Mesendoderm (in vitro differentiated cells): ENCODE data around the gene TIMP2.

ENCODE experiments used
- DNase-seq: peaks from one replicate; pipeline ENCODE4 v3.0.0; 2013
- H2AK5ac ChIP-seq: 2 replicates; pipeline ENCODE4 v1.6.1; 2013; ENCODE audit warnings: low read length, inconsistent platforms
- H2BK120ac ChIP-seq: 2 replicates; pipeline ENCODE4 v1.6.1; 2013; ENCODE audit warnings: low read depth, mild to moderate bottlenecking, low read length, moderate library complexity, mixed read lengths
- H2BK15ac ChIP-seq: replicated peaks from 2 replicates; pipeline ENCODE4 v1.6.1; 2013; ENCODE audit warnings: low read depth, mild to moderate bottlenecking, moderate library complexity
- H2BK5ac ChIP-seq: 2 replicates; pipeline ENCODE4 v1.6.1; 2013; ENCODE audit warnings: low read length, inconsistent platforms
- H3K18ac ChIP-seq: 2 replicates; pipeline ENCODE4 v1.6.1; 2013; ENCODE audit warnings: mild to moderate bottlenecking, low read length, mixed read lengths
- H3K23ac ChIP-seq: one replicate; pipeline ENCODE4 v1.6.1; 2013; ENCODE audit warnings: low read length
- H3K27ac ChIP-seq: 2 replicates; pipeline ENCODE4 v1.5.1; 2013; ENCODE audit warnings: low read depth, mild to moderate bottlenecking, inconsistent platforms, low read length, moderate library complexity
- H3K27me3 ChIP-seq: 2 replicates; pipeline ENCODE4 v1.6.1; 2013; ENCODE audit warnings: low read length, control low read depth, mild to moderate bottlenecking, inconsistent platforms; ENCODE audit not compliant: insufficient read depth, poor library complexity
- H3K36me3 ChIP-seq: 2 replicates; pipeline ENCODE4 v1.6.1; 2013; ENCODE audit warnings: low read length, inconsistent platforms; ENCODE audit not compliant: control insufficient read depth, insufficient read depth
- H3K4ac ChIP-seq: one replicate; pipeline ENCODE4 v1.6.1; 2013; ENCODE audit warnings: low read depth, mild to moderate bottlenecking, low read length, moderate library complexity
- H3K4me1 ChIP-seq: 2 replicates; pipeline ENCODE4 v1.6.1; 2013; ENCODE audit warnings: low read depth, low read length, inconsistent platforms; ENCODE audit not compliant: control insufficient read depth
- H3K4me2 ChIP-seq: 2 replicates; pipeline ENCODE4 v1.6.1; 2013; ENCODE audit warnings: low read length
- H3K4me3 ChIP-seq: 2 replicates; pipeline ENCODE4 v1.5.1; 2013; ENCODE audit warnings: mild to moderate bottlenecking, low read length
- H3K56ac ChIP-seq: one replicate; pipeline ENCODE4 v1.6.1; 2013; ENCODE audit warnings: low read length
- H3K79me1 ChIP-seq: 2 replicates; pipeline ENCODE4 v1.6.1; 2013; ENCODE audit warnings: low read length, inconsistent platforms
- H3K79me2 ChIP-seq: 2 replicates; pipeline ENCODE4 v1.6.1; 2013; ENCODE audit warnings: mild to moderate bottlenecking, low read length; ENCODE audit not compliant: control insufficient read depth, insufficient read depth
- H3K9ac ChIP-seq: 2 replicates; pipeline ENCODE4 v1.6.1; 2013; ENCODE audit warnings: low read length, inconsistent platforms
- H4K5ac ChIP-seq: one replicate; pipeline ENCODE4 v1.6.1; 2013; ENCODE audit warnings: low read length
- H4K8ac ChIP-seq: one replicate; pipeline ENCODE4 v1.6.1; 2013; ENCODE audit warnings: low read depth, mild to moderate bottlenecking, control low read depth, low read length, moderate library complexity
- WGBS: extraction: QIAGEN DNeasy Blood & Tissue Kit; methylation state at CpG from one replicate; pipeline ENCODE4 v1.1.7; 2013; ENCODE audit warnings: low lambda C conversion rate, missing lambda C conversion rate; ENCODE audit not compliant: insufficient coverage; ENCODE audit errors: extremely low coverage; 5-methylcytosine and 5-hydroxymethylcytosine counted together

The TIMP2 gene

DNA sequence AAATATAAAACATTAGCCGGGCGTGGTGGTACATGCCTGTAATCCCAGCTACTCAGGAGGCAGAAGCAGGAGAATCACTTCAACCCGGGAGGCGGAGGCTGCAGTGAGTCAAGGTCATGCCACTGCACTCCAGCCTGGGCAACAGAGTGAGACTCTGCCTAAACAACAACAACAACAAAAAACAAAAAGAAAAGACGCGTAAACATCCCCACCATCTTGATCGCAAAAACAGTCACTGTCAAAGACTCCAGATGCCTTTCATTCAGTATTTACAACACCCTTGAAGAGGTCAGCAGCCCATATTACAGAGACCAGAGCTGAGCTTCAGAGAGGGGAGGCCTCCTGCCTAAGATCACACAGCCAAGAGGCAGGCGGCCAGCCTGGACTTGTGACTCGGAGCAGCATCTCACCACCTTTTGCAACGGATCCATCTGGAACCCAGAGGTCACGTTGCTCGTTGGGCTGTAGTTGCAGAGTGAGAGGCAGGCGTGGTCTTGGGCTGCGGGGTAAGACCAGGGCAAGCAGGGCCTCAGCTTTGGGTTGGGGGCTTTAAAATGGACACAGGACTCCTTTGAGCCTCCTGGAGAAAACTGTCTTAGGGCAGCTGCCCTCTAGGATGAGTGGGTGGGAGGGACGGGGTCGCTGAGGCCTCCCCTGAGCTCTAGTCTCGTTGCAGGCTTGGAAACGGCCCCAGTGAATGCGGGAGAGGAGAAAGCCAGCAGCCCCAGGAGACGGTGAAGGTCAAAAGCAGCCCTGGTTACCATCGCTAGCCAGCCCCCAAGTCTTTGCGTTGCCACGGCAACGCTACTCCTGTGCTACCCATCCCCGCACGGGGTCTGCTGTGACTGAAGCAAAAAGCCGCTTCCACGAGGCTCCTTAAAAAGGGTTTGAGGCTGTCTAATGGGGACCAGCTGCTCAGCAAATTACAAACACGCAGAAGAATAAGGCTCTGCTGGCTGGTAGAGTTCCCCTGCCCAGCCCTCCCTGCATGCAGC, 28.5 kb upstream of the TIMP2 start:
- Histone ChIP-seq H2BK5ac (no peak overlapping the region), H2BK120ac (no peak overlapping the region), H2BK15ac (no peak overlapping the region), H3K4ac (no peak overlapping the region), H3K56ac (no peak overlapping the region), H3K9ac (no peak overlapping the region), H3K4me2 (no peak overlapping the region), H4K8ac (no peak overlapping the region), H4K5ac (no peak overlapping the region), H3K79me2 (no peaks in the 10 kb centered on the region), H3K23ac (no peak overlapping the region), H3K18ac (no peak overlapping the region), H2AK5ac (no peak overlapping the region), H3K27me3 (no peaks in the 10 kb centered on the region), H3K4me1 (no peaks in the 10 kb centered on the region), H3K27ac (no peak overlapping the region), H3K79me1 (no peaks in the 10 kb centered on the region), H3K36me3 (no peaks in the 10 kb centered on the region), H3K4me3 (no peak overlapping the region)
- no CpG with 5 or more reads among the region's 29 CpGs for WGBS
- DNase-seq, result no peak

DNA sequence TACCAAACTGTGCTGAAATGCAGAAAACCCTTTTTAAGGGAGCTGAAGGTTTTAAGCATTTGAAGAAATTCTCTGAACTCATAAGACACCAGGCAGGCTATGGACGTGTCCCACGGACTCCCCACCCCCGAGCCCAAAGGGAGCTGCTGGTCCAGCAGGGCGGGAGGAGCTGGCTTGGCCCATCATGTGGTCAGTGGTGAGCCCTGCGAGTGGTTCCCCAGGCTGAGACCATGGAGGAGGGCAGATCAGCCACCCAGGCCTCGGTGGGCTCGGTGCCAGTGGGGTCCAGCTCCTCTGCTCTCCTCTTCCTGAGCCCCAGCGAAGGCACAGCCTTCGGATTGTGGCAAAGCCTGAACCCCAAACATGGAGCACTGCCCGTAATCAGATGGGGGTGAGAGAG, 27.5 kb upstream of the TIMP2 start:
- Histone ChIP-seq H4K8ac (no peak overlapping the region), H3K27me3 (no peaks in the 10 kb centered on the region), H2BK120ac (no peak overlapping the region), H2BK15ac (no peak overlapping the region), H3K27ac (no peak overlapping the region), H3K4me3 (no peak overlapping the region), H2AK5ac (no peak overlapping the region), H3K4me2 (no peak overlapping the region), H3K56ac (no peak overlapping the region), H3K79me1 (no peaks in the 10 kb centered on the region), H3K4ac (no peak overlapping the region), H2BK5ac (no peak overlapping the region), H3K23ac (no peak overlapping the region), H4K5ac (no peak overlapping the region), H3K18ac (no peak overlapping the region), H3K79me2 (no peaks in the 10 kb centered on the region), H3K36me3 (no peaks in the 10 kb centered on the region), H3K9ac (no peak overlapping the region), H3K4me1 (no peaks in the 10 kb centered on the region)
- DNase-seq, result no peak
- WGBS, result no CpG with 5 or more reads among the region's 10 CpGs

DNA sequence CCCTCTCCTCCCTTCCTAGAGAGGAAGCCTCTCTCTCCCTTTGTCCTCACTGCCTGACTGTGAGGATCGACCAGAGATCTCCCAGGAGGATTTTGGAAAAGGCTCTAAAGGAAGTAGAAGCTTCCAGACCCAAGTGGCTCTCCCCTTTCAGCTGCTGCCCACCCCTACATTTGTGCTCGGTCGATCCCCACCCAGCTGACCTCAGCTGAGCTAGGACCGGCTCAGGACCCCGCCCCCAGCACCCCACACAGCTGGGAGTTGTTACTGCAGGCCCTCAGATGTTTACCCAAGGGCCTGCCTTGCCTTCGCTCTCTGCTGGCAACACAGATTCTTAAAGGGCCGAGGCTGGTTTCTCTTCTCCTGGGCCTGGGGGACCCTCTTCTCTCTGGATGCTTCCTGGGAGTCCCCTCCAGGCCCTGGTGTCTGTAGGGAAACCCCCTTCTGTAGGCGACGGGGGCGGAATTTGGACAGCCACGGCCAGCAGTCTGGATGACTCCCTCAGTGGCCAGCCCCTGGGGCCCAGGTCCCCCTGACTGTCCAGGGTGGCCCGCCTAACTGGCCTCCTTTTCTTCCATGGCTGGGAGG, 26.9 kb upstream of the TIMP2 start:
- H2BK5ac ChIP-seq, result no peak overlapping the region
- no peak overlapping the region for H2BK120ac ChIP-seq
- no peak for DNase-seq
- no peak overlapping the region for H3K27ac ChIP-seq
- H3K4ac ChIP-seq, result no peak overlapping the region
- H3K56ac ChIP-seq, result peak overlapping the region; percentile 15
- H3K4me2 ChIP-seq, result no peak overlapping the region
- H2AK5ac ChIP-seq, result no peak overlapping the region
- no peaks in the 10 kb centered on the region for H3K36me3 ChIP-seq
- no peak overlapping the region for H4K5ac ChIP-seq
- no CpG with 5 or more reads among the region's 12 CpGs for WGBS
- no peaks in the 10 kb centered on the region for H3K79me1 ChIP-seq
- H4K8ac ChIP-seq, result no peak overlapping the region
- H3K27me3 ChIP-seq, result no peaks in the 10 kb centered on the region
- H2BK15ac ChIP-seq, result no peak overlapping the region
- no peaks in the 10 kb centered on the region for H3K4me1 ChIP-seq
- no peak overlapping the region for H3K18ac ChIP-seq
- H3K9ac ChIP-seq, result no peak overlapping the region
- H3K4me3 ChIP-seq, result no peak overlapping the region
- H3K79me2 ChIP-seq, result no peaks in the 10 kb centered on the region
- no peak overlapping the region for H3K23ac ChIP-seq

DNA sequence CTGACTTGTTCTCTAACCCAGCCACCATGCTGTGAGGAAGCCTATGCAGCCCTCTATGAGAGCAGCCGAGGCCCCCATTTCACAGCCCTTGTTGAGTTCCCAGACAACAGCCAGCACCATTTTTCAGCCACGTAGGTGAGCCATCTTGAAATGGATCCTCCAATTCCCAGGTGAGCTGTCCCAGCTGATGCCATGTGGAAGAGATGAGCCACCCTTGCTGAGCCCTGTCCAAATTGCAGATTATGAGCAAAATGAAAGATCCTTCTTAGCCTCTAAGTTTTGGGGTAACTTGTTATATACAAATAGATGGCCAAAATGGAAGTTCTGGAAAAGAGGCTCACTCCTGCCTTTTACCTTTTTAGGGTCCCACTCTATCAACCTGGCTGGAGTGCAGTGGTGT, 25.7 kb upstream of the TIMP2 start:
- H2BK5ac ChIP-seq, result no peak overlapping the region
- H3K4me3 ChIP-seq, result no peak overlapping the region
- no peak overlapping the region for H3K56ac ChIP-seq
- H2BK120ac ChIP-seq, result no peak overlapping the region
- H4K8ac ChIP-seq, result no peak overlapping the region
- H3K4ac ChIP-seq, result no peak overlapping the region
- no peak overlapping the region for H3K4me2 ChIP-seq
- H3K9ac ChIP-seq, result no peak overlapping the region
- no peaks in the 10 kb centered on the region for H3K27me3 ChIP-seq
- H2AK5ac ChIP-seq, result no peak overlapping the region
- no peak overlapping the region for H2BK15ac ChIP-seq
- no peak overlapping the region for H3K23ac ChIP-seq
- H3K18ac ChIP-seq, result no peak overlapping the region
- no peaks in the 10 kb centered on the region for H3K79me2 ChIP-seq
- no peak overlapping the region for H3K27ac ChIP-seq
- WGBS, result no CpG with 5 or more reads among the region's 2 CpGs
- H3K4me1 ChIP-seq, result no peaks in the 10 kb centered on the region
- no peaks in the 10 kb centered on the region for H3K36me3 ChIP-seq
- no peak for DNase-seq
- no peaks in the 10 kb centered on the region for H3K79me1 ChIP-seq
- H4K5ac ChIP-seq, result no peak overlapping the region

DNA sequence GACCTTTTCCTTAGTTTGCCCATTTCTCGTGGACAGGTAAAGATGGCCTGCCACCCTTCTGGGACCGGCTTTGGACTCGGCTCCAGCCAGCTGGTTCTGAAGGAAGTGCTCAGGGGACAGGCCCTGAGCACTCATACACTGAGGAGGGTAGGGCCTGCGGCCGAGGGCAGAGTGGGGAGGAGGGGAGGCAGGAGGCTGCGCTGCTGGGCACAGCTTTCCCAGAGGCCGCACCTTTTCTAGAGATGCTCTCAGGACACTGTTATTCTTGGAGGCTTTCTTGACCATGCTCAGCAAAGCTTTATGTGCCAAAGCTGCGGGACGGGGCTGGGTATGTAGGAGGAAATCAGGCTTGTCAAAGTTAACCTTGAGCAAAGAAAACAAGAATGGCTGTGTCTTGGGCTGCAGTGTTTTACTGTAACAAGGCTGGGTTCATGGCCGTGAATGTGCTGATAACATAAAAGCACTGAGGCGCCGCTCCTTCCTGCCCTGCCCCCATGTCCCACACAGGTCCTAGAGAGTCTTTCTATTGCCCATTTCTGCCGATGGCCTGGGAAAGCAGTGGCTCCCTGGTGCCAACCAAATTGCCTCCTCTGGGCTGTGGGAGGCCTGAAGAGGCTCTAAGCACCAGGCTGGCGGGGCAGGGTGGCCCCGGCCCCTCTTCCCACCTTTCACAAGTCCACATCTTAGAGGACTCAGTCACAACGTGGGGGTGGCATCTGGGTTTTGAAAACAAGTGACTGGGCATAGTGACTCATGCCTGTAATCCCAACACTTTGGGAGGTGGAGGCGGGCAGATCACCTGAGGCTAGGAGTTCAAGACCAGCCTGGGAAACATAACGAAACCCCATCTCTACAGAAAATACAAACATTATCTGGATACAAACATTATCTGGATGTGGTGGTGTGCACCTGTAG, 22.3 kb upstream of the TIMP2 start:
- H3K79me1 ChIP-seq, result no peaks in the 10 kb centered on the region
- no peak overlapping the region for H3K23ac ChIP-seq
- no peaks in the 10 kb centered on the region for H3K4me1 ChIP-seq
- no peak overlapping the region for H2AK5ac ChIP-seq
- H3K79me2 ChIP-seq, result no peaks in the 10 kb centered on the region
- H3K27me3 ChIP-seq, result no peaks in the 10 kb centered on the region
- H2BK15ac ChIP-seq, result no peak overlapping the region
- H4K8ac ChIP-seq, result no peak overlapping the region
- H3K4ac ChIP-seq, result no peak overlapping the region
- no CpG with 5 or more reads among the region's 18 CpGs for WGBS
- no peak for DNase-seq
- H3K9ac ChIP-seq, result no peak overlapping the region
- H2BK120ac ChIP-seq, result no peak overlapping the region
- no peak overlapping the region for H3K27ac ChIP-seq
- H3K36me3 ChIP-seq, result no peaks in the 10 kb centered on the region
- H3K18ac ChIP-seq, result no peak overlapping the region
- H3K4me3 ChIP-seq, result no peak overlapping the region
- H2BK5ac ChIP-seq, result no peak overlapping the region
- no peak overlapping the region for H3K56ac ChIP-seq
- H4K5ac ChIP-seq, result no peak overlapping the region
- no peak overlapping the region for H3K4me2 ChIP-seq
